NB4 (cell line): ENCODE data around the gene GZMM.

Source experiments
- DNase-seq: peaks from one replicate; pipeline ENCODE4 v3.0.0; 2010; ENCODE audit warnings: low read depth
- H3K4me3 ChIP-seq: one replicate; pipeline ENCODE4 v1.5.1; 2011; ENCODE audit warnings: mild to moderate bottlenecking, low read depth, low read length, moderate library complexity
- MYC ChIP-seq: IDR thresholded peaks from 2 replicates; pipeline ENCODE4 v1.6.1; 2011; ENCODE audit warnings: low read depth, low read length
- POLR2A ChIP-seq: IDR thresholded peaks from 2 replicates; pipeline ENCODE4 v1.6.1; 2011; ENCODE audit warnings: mild to moderate bottlenecking; ENCODE audit not compliant: insufficient read length; ENCODE audit errors: extremely low read depth
- TF ChIP-seq, protein P1 (sequence below): IDR thresholded peaks from one replicate; pipeline ENCODE4 v1.5.1; 2012; ENCODE audit warnings: low read depth, low read length
- TF ChIP-seq, protein P2 (sequence below): IDR thresholded peaks from 2 replicates; pipeline ENCODE4 v1.6.1; 2011; ENCODE audit warnings: low read depth, low read length

GZMM gene

DNA sequence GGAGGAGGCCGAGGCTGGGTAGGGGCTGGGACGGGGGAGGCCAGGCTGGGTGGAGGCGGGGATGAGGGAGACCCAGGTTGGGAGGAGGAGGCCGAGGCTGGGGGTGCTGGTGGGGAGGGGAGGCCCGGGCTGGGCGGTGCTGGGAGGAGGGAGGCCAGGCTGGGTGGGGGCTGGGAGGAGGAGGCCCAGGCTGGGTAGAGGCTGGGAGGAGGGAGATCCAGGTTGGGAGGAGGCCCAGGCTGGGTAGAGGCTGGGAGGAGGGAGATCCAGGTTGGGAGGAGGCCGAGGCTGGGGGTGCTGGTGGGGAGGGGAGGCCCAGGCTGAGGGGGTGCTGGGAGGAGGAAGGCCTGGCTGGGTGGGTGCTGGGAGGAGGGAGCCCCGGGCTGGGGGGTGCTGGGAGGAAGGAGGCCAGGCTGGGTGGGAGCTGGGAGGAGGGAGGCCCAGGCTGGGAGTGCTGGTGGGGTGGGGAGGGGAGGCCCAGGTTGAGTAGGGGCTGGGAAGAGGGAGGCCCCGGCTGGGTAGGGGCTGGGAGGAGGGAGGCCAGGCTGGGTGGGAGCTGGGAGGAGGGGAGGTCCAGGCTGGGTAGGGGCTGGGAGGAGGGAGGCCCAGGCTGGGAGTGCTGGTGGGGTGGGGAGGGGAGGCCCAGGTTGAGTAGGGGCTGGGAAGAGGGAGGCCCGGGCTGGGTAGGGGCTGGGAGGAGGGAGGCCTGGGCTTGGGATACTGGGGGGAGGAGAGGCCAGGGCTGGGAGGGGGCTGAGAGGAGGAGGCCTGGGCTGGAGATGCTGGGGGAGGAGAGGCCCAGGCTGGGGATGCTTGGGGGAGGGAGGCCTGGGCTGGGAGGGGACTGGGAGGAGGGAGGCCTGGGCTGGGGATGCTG is 25.9 kb upstream of the GZMM start:
- H3K4me3 ChIP-seq: no peak overlapping the region
- DNase-seq: no peak
- TF ChIP-seq, protein P1, sequence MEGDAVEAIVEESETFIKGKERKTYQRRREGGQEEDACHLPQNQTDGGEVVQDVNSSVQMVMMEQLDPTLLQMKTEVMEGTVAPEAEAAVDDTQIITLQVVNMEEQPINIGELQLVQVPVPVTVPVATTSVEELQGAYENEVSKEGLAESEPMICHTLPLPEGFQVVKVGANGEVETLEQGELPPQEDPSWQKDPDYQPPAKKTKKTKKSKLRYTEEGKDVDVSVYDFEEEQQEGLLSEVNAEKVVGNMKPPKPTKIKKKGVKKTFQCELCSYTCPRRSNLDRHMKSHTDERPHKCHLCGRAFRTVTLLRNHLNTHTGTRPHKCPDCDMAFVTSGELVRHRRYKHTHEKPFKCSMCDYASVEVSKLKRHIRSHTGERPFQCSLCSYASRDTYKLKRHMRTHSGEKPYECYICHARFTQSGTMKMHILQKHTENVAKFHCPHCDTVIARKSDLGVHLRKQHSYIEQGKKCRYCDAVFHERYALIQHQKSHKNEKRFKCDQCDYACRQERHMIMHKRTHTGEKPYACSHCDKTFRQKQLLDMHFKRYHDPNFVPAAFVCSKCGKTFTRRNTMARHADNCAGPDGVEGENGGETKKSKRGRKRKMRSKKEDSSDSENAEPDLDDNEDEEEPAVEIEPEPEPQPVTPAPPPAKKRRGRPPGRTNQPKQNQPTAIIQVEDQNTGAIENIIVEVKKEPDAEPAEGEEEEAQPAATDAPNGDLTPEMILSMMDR: no peak
- TF ChIP-seq, protein P2, sequence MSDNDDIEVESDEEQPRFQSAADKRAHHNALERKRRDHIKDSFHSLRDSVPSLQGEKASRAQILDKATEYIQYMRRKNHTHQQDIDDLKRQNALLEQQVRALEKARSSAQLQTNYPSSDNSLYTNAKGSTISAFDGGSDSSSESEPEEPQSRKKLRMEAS: no peak
- TF ChIP-seq MYC (no peak), POLR2A (no peak)

DNA sequence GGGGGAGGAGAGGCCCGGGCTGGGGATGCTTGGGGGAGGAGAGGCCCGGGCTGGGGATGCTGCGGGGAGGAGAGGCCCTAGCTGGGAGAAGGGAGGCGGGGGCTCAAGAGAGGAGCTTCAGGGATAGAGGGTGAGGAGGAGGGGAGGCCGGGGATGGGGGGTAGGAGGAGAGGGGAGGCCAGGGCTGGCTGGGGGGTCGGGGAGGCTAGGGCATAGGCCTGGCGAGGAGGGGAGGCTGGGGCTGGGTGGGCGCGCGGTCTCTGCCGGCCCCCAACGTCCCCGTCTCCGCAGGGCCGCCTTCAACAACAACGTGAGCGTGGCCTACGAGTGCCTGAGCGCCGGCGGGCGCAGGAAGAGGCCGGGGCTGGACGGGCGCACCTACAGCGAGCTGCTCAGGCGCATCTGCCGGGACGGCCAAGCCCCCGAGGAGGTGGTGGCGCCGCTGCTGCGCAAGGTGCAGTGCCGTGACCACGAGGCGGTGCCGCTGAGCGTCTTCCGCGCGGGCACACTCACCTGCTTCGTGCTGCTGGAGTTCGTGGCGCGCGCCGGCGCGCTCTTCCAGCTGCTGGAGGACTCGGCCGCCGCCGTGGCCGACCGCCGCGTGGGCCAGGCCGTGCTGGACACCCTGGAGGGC is 25.1 kb upstream of the GZMM start:
- TF ChIP-seq MYC (no peak), POLR2A (no peak)
- TF ChIP-seq, protein P1: no peak
- TF ChIP-seq, protein P2: no peak
- H3K4me3 ChIP-seq: no peak overlapping the region
- no peak for DNase-seq

DNA sequence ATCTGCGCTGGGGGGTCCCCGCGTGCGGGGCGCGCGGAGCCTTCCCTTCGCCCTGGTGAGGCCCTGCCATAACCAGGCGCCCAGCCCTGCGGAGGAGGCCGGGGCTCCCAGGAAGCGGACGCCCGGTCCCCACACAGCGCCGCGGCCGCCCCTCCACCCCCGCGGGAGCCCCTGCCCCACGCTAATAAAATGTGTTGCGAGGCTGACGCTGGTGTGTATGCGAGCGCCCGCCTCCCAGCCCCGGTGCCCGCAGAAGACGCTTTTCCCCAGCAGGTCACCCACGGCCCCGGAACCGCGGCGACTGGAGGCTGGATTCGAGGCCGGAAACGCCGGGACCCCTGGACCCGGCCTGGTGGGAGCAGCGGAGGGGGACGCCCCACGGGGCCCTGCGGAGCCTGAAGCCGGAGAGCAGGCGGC is 24.4 kb upstream of the GZMM start:
- no peak overlapping the region for H3K4me3 ChIP-seq
- TF ChIP-seq, protein P1: no peak
- TF ChIP-seq, protein P2: no peak
- TF ChIP-seq MYC (no peak), POLR2A (no peak)
- DNase-seq: no peak

DNA sequence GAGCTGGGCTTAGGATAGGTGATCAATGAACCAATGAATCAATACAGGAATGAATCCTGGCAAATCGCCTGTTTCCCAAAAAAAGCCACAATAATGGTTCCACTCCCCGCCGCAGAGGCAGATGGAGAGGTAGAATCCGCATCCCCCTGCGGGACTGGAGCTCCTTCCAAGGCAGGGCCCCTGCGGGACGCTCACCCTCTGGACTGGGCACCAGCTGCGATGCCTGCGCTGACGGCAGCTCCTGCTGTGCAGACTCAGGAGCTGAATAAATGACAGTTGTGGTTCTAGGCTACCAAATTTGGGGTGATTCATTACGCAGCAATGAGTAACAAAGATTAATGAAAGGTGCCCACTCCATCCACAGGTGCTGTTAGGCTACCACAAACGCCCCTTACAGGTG is 21.1 kb upstream of the GZMM start:
- TF ChIP-seq MYC (no peak), POLR2A (no peak)
- TF ChIP-seq, protein P1: no peak
- TF ChIP-seq, protein P2: no peak
- no peak overlapping the region for H3K4me3 ChIP-seq

GRCh38 chr19:524062-524674 is 19.7 kb upstream of the GZMM start:
- TF ChIP-seq, protein P2: no peak
- no peak for TF ChIP-seq MYC
- no peak for TF ChIP-seq POLR2A
- TF ChIP-seq, protein P1: no peak
- no peak overlapping the region for H3K4me3 ChIP-seq
- DNase-seq: peak; percentile 59

More for the DNA sequence above, 21.1 kb upstream of the GZMM start:
- DNase-seq: no peak
